Brain microvascular endothelial cell (primary cell): ENCODE data around the gene RAMP3.

Experiments used
- DNase-seq: peaks from one replicate; pipeline ENCODE4 v3.0.0-alpha.2; 2020
- H3K27ac ChIP-seq: fragments of 250-450 bp; sonication (Bioruptor Pico); 2 replicates; pipeline ENCODE4 v1.5.1; 2020; ENCODE audit warnings: mild to moderate bottlenecking, moderate library complexity
- H3K27me3 ChIP-seq: fragments of 250-450 bp; sonication (Bioruptor Pico); replicated peaks from 2 replicates; pipeline ENCODE4 v1.5.1; 2020; ENCODE audit warnings: mild to moderate bottlenecking
- H3K36me3 ChIP-seq: fragments of 250-450 bp; sonication (Bioruptor Pico); replicated peaks from 2 replicates; pipeline ENCODE4 v1.5.1; 2020; ENCODE audit warnings: mild to moderate bottlenecking
- H3K4me3 ChIP-seq: 2 replicates; pipeline ENCODE4 v1.5.1; 2011; ENCODE audit warnings: low read depth, mild to moderate bottlenecking, control low read depth, low read length, moderate library complexity
- CTCF ChIP-seq: IDR thresholded peaks from 2 replicates; pipeline ENCODE4 v1.5.1; 2011; ENCODE audit warnings: low read depth, mild to moderate bottlenecking, moderate library complexity, low read length, control low read depth, inconsistent platforms; ENCODE audit errors: missing control alignments
- in situ Hi-C: cut with HindIII; loops from 2 replicates; pipeline ENCODE4 v1.10.0; 2017; ENCODE audit warnings: low sequenced_read_pairs, low pct_ligation_motif_present

Gene RAMP3

DNA sequence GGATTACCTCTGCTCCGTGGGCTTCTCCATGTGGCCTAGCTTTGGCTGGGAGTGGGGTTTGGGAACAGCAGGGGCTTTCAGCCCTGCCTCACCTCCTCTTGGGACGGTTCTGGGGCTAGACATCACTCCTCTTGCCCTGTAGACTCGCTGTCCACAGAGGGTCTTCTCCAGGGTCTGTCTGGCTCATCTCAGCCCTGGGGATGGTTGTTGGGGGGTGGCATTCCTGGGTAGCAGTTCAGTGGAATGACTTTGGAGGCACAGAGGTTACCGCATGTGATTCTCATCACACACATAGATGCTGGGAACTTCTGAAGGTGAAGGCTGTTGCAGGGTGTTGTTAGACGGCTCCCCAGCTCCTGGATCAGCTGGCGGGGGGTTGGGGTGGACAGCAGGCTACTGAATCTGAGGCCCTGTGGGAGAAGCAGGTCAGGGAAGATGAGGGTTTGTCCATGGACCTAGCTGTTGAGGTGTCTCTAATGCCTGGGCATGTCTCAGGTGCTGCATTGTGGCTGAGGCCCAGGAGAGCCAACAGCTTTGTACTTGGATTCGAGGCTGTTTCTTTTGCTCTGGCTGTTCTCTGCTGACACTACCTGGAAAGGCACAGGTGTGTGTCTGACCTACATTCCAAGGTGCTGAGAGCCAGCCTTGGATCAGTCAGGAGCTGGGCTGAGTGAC lies 23.8 kb downstream of the RAMP3 start:
- in situ Hi-C loops = no loop called here
- Histone ChIP-seq H3K27ac (no peak overlapping the region), H3K27me3 (no peaks in the 10 kb centered on the region), H3K4me3 (no peak overlapping the region), H3K36me3 (no peaks in the 10 kb centered on the region)
- no peak for DNase-seq
- TF ChIP-seq CTCF = no peak

- Histone ChIP-seq H3K4me3 (no peak overlapping the region), H3K27me3 (no peaks in the 10 kb centered on the region)
- in situ Hi-C loops = no loop called here
These were observed 24.6 kb downstream of the RAMP3 start for GRCh38 chr7:45181991-45182855.

GRCh38 chr7:45182856-45183710 lies 25.5 kb downstream of the RAMP3 start:
- Histone ChIP-seq H3K27ac (no peak overlapping the region), H3K4me3 (no peak overlapping the region), H3K36me3 (no peaks in the 10 kb centered on the region), H3K27me3 (no peaks in the 10 kb centered on the region)
- in situ Hi-C loops = no loop called here
- no peak for TF ChIP-seq CTCF
- no peak for DNase-seq

More at GRCh38 chr7:45181991-45182855, 24.6 kb downstream of the RAMP3 start:
- Histone ChIP-seq H3K27ac (no peak overlapping the region), H3K36me3 (no peaks in the 10 kb centered on the region)
- no peak for DNase-seq
- TF ChIP-seq CTCF = no peak

DNA sequence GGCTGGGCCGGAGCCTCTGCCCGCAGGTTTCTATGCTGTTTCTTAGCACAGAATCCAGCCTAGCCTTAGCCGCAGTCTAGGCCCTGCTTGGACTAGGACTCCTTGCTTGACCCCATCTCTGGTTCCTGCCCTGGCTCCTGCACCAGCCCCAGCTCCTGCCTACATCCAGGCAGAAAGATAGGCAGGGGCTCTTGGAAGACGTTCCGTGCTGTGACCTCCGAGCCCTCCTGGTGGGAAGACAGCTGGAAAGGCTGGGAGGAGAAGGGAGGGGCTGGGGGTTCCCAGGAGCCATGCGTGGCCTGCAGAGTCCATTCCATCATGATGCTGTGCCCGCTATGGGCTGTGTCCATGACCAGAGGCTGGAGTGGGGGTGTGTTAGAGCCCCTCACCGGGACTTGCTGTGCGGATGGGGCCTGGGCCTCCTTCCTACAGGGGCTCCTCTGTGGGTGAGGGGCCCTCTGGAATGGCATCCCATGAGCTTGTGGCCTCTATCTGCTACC lies 26.2 kb downstream of the RAMP3 start:
- TF ChIP-seq CTCF = no peak
- no peaks in the 10 kb centered on the region for H3K27me3 ChIP-seq

GRCh38 chr7:45184326-45185027 lies 26.9 kb downstream of the RAMP3 start:
- Histone ChIP-seq H3K27me3 (no peaks in the 10 kb centered on the region), H3K36me3 (no peaks in the 10 kb centered on the region), H3K27ac (no peak overlapping the region), H3K4me3 (no peak overlapping the region)
- no peak for DNase-seq
- TF ChIP-seq CTCF = no peak
- in situ Hi-C loops = no loop called here

More for the DNA sequence above, 26.2 kb downstream of the RAMP3 start:
- Histone ChIP-seq H3K27ac (no peak overlapping the region), H3K4me3 (no peak overlapping the region), H3K36me3 (no peaks in the 10 kb centered on the region)
- no peak for DNase-seq
- in situ Hi-C loops = no loop called here
